IMR-90 (cell line): ENCODE measurements around the gene COLEC11. TPM values are rescaled to one million over a fixed set of nuclear protein-coding genes. Genes with fewer than 3 reads are reported as not detected.
A peak's percentile ranks its signal among the peaks of the same experiment; 100 is the strongest.

Experiments
- ATAC-seq: fragments of 200-7000 bp; cut with Tn5 transposase; 2 replicates; pipeline ENCODE4 v1.9.1; 2020; ENCODE audit warnings: low read depth, mild to moderate bottlenecking, moderate library complexity
- BruUV-seq: library from RNA; stranded (reverse); fragments of 400-500 nt; replicated peaks from 2 replicates; lab custom pipeline; 2021; lab: Mats Ljungman, UMichigan
- CTCF ChIA-PET: fragments of 300-600 bp; formaldehyde crosslinking; extraction: SDS; loops from one replicate; lab custom pipeline; 2021; ENCODE audit warnings: antibody characterized with exemption; lab: Yijun Ruan, JAX
- POLR2A ChIA-PET: fragments of 300-600 bp; sonication (Branson Sonifier 250); formaldehyde crosslinking; loops from one replicate; lab custom pipeline; 2022; ENCODE audit warnings: antibody characterized with exemption; ENCODE audit not compliant: unreplicated experiment; lab: Charles Lee
- DNase-seq: peaks from one replicate; pipeline ENCODE4 v3.0.0; 2013
- H2AFZ ChIP-seq: replicated peaks from 2 replicates; pipeline ENCODE3; 2013; ENCODE audit warnings: low read length, mild to moderate bottlenecking; ENCODE audit not compliant: poor library complexity
- H2AK5ac ChIP-seq: 2 replicates; pipeline ENCODE4 v1.6.1; 2013; ENCODE audit warnings: low read depth, low read length, inconsistent platforms
- H2AK9ac ChIP-seq: replicated peaks from 2 replicates; pipeline ENCODE3; 2013; ENCODE audit warnings: mild to moderate bottlenecking, low read depth, low read length, moderate library complexity; ENCODE audit not compliant: poor library complexity
- H2BK120ac ChIP-seq: 2 replicates; pipeline ENCODE4 v1.6.1; 2013; ENCODE audit warnings: low read depth, low read length, inconsistent platforms
- H2BK15ac ChIP-seq: 3 replicates; pipeline ENCODE4 v1.6.1; 2013; ENCODE audit warnings: low read depth, low read length, inconsistent platforms
- H2BK20ac ChIP-seq: 2 replicates; pipeline ENCODE4 v1.6.1; 2013; ENCODE audit warnings: low read depth, mild to moderate bottlenecking, inconsistent platforms, low read length, moderate library complexity
- H2BK5ac ChIP-seq: 2 replicates; pipeline ENCODE4 v1.6.1; 2013; ENCODE audit warnings: mild to moderate bottlenecking, low read depth, low read length, inconsistent platforms; ENCODE audit not compliant: poor library complexity, severe bottlenecking
- H3K14ac ChIP-seq: replicated peaks from 2 replicates; pipeline ENCODE4 v1.6.1; 2013; ENCODE audit warnings: low read depth, low read length, inconsistent platforms
- H3K18ac ChIP-seq: 2 replicates; pipeline ENCODE4 v1.6.1; 2013; ENCODE audit warnings: low read depth, low read length, control low read depth
- H3K23ac ChIP-seq: 2 replicates; pipeline ENCODE4 v1.6.1; 2013; ENCODE audit warnings: low read depth, low read length, inconsistent platforms
- H3K27ac ChIP-seq: 2 replicates; pipeline ENCODE4 v1.5.1; 2013; ENCODE audit warnings: mild to moderate bottlenecking, control low read depth, low read length; ENCODE audit not compliant: insufficient read depth
- H3K27me3 ChIP-seq: 2 replicates; pipeline ENCODE4 v1.6.1; 2013; ENCODE audit warnings: low read length; ENCODE audit not compliant: control insufficient read depth, insufficient read depth
- H3K36me3 ChIP-seq: 2 replicates; pipeline ENCODE4 v1.6.1; 2013; ENCODE audit warnings: low read length, mixed read lengths; ENCODE audit not compliant: control insufficient read depth, insufficient read depth
- H3K4ac ChIP-seq: 2 replicates; pipeline ENCODE4 v1.6.1; 2013; ENCODE audit warnings: low read depth, low read length, inconsistent platforms
- H3K4me1 ChIP-seq: 2 replicates; pipeline ENCODE4 v1.6.1; 2013; ENCODE audit warnings: low read length, mixed read lengths; ENCODE audit not compliant: control insufficient read depth, insufficient read depth
- H3K4me2 ChIP-seq: 2 replicates; pipeline ENCODE4 v1.6.1; 2013; ENCODE audit warnings: low read depth, mild to moderate bottlenecking, control low read depth, low read length, moderate library complexity
- H3K4me3 ChIP-seq: 2 replicates; pipeline ENCODE4 v1.5.1; 2013; ENCODE audit warnings: low read depth, mild to moderate bottlenecking, control low read depth, low read length, moderate library complexity; ENCODE audit not compliant: insufficient read depth
- H3K56ac ChIP-seq: 2 replicates; pipeline ENCODE4 v1.6.1; 2013; ENCODE audit warnings: low read length, inconsistent platforms; ENCODE audit not compliant: insufficient read depth; ENCODE audit errors: extremely low read depth
- H3K79me1 ChIP-seq, 2 experiments: 2 replicates each; pipeline ENCODE4 v1.6.1; 2013; ENCODE audit warnings: low read length in 2 of 2, inconsistent platforms in 1 of 2, low read depth in 1 of 2
- H3K9ac ChIP-seq: 2 replicates; pipeline ENCODE4 v1.6.1; 2013; ENCODE audit warnings: low read depth, low read length, control low read depth
- H3K9me1 ChIP-seq: 2 replicates; pipeline ENCODE4 v1.6.1; 2013; ENCODE audit warnings: low read length, inconsistent platforms; ENCODE audit not compliant: insufficient read depth
- H3K9me3 ChIP-seq: 2 replicates; pipeline ENCODE4 v1.6.1; 2013; ENCODE audit warnings: low read length; ENCODE audit not compliant: control insufficient read depth, insufficient read depth
- H4K20me1 ChIP-seq: 2 replicates; pipeline ENCODE4 v1.6.1; 2013; ENCODE audit warnings: low read length, inconsistent platforms; ENCODE audit not compliant: insufficient read depth
- H4K5ac ChIP-seq: 2 replicates; pipeline ENCODE4 v1.6.1; 2013; ENCODE audit warnings: mild to moderate bottlenecking, low read depth, low read length, control low read depth
- H4K8ac ChIP-seq, 2 experiments: 2 replicates each; pipeline ENCODE4 v1.6.1; 2013; ENCODE audit warnings: low read depth in 2 of 2, low read length in 2 of 2, control low read depth in 1 of 2, inconsistent platforms in 1 of 2
- H4K91ac ChIP-seq: 2 replicates; pipeline ENCODE4 v1.6.1; 2013; ENCODE audit warnings: low read depth, low read length, inconsistent platforms; ENCODE audit not compliant: insufficient read depth
- BHLHE40 ChIP-seq: fragments of 150-350 bp; IDR thresholded peaks from 2 replicates; pipeline ENCODE4 v1.6.1; 2016; ENCODE audit warnings: mild to moderate bottlenecking, low read depth, low read length
- CEBPB ChIP-seq: IDR thresholded peaks from 2 replicates; pipeline ENCODE4 v1.6.1; 2012; ENCODE audit warnings: low read depth, low read length, improper control_type of control experiment
- FOS ChIP-seq: fragments of 150-350 bp; IDR thresholded peaks from 2 replicates; pipeline ENCODE4 v1.6.1; 2016; ENCODE audit warnings: low read depth, low read length
- MAFK ChIP-seq: IDR thresholded peaks from 2 replicates; pipeline ENCODE4 v1.6.1; 2012; ENCODE audit warnings: low read depth, low read length, improper control_type of control experiment
- MAZ ChIP-seq: IDR thresholded peaks from 2 replicates; pipeline ENCODE4 v1.6.1; 2012; ENCODE audit warnings: low read depth, mild to moderate bottlenecking, low read length, improper control_type of control experiment, moderate library complexity, borderline replicate concordance
- MXI1 ChIP-seq: IDR thresholded peaks from 2 replicates; pipeline ENCODE4 v1.6.1; 2012; ENCODE audit warnings: low read depth, mild to moderate bottlenecking, low read length, moderate library complexity, borderline replicate concordance
- NFE2L2 ChIP-seq: fragments of 150-350 bp; IDR thresholded peaks from 2 replicates; pipeline ENCODE4 v1.6.1; 2016; ENCODE audit warnings: low read depth, mild to moderate bottlenecking, low read length
- POLR2A ChIP-seq: IDR thresholded peaks from 2 replicates; pipeline ENCODE4 v1.6.1; 2012; ENCODE audit warnings: mild to moderate bottlenecking, low read depth, low read length
- RAD21 ChIP-seq: IDR thresholded peaks from 2 replicates; pipeline ENCODE4 v1.6.1; 2012; ENCODE audit warnings: low read length, improper control_type of control experiment
- RCOR1 ChIP-seq: IDR thresholded peaks from 2 replicates; pipeline ENCODE4 v1.6.1; 2012; ENCODE audit warnings: mild to moderate bottlenecking, low read length, improper control_type of control experiment; ENCODE audit not compliant: insufficient replicate concordance
- RFX5 ChIP-seq: IDR thresholded peaks from 2 replicates; pipeline ENCODE4 v1.8.0; 2012; ENCODE audit warnings: low read depth, mild to moderate bottlenecking, low read length, moderate library complexity
- SMC3 ChIP-seq: fragments of 150-350 bp; IDR thresholded peaks from 2 replicates; pipeline ENCODE4 v1.6.1; 2016; ENCODE audit warnings: low read depth, mild to moderate bottlenecking, antibody characterized with exemption, low read length, moderate library complexity
- WGBS, 2 experiments: methylation state at CpG; one replicate each; pipeline versions ENCODE4 v1.1.5 to v1.1.7; 2013; ENCODE audit warnings: missing lambda C conversion rate in 2 of 2; ENCODE audit not compliant: insufficient read length in 1 of 2; ENCODE audit errors: extremely low coverage in 2 of 2; 5-methylcytosine and 5-hydroxymethylcytosine counted together
- dilution Hi-C: fragments of 300-500 bp; cut with HindIII; formaldehyde crosslinking; loops from one replicate; pipeline ENCODE4 v1.14.3; 2018; ENCODE audit warnings: low sequenced_read_pairs; ENCODE audit not compliant: unreplicated experiment
- in situ Hi-C: fragments of 300-500 bp; cut with MboI; formaldehyde crosslinking; loops from 3 replicates; pipeline ENCODE4 v1.14.3; 2019; ENCODE audit warnings: low sequenced_read_pairs, inconsistent platforms, mixed read lengths
- intact Hi-C: fragments of 100-400 bp; cut with micrococcal nuclease; formaldehyde crosslinking; loops from 2 replicates; pipeline ENCODE4 v1.10.0; 2022
- polyA plus RNA-seq, 3 experiments: library from polyadenylated mRNA; depleted of rRNA; stranded (reverse); fragments of >200 nt; gene quantifications; 2 replicates each; pipeline ENCODE4 v1.2.3, GENCODE V29; 2012; ENCODE audit warnings: low replicate concordance in 1 of 3
- total RNA-seq: library from RNA; depleted of rRNA; stranded (reverse); fragments of >200 nt; gene quantifications from 2 replicates; pipeline ENCODE4 v1.2.3, GENCODE V29; 2012
- TF ChIP-seq, protein P1 (sequence below): fragments of 150-350 bp; IDR thresholded peaks from 2 replicates; pipeline ENCODE4 v1.6.1; 2016; ENCODE audit warnings: low read depth, mild to moderate bottlenecking, low read length, moderate library complexity, borderline replicate concordance
- TF ChIP-seq, protein P2 (sequence below): conservative IDR thresholded peaks from 2 replicates; pipeline ENCODE4 v1.5.1; 2012; ENCODE audit warnings: mild to moderate bottlenecking, low read depth, low read length, improper control_type of control experiment

The COLEC11 gene
- total and polyA plus RNA-seq, 2 of the 4 experiments (the other 2 are of a cell fraction): under 0.01 to 0.24 TPM

- peak overlapping the region; percentile 87 for H3K4ac ChIP-seq
- peaks cover 30% of the 10 kb centered on the region for H3K36me3 ChIP-seq
- no peak overlapping the region for H2BK15ac ChIP-seq
- WGBS, 2 experiments: 0% methylated on average over 13 of the region's 54 CpGs; no CpG with 5 or more reads in 1 of the 2 experiments
- H3K9me1 ChIP-seq: peaks cover 3% of the 10 kb centered on the region; the same call in 1 of the 2 replicates
- peaks cover 2% of the 10 kb centered on the region for H3K4me1 ChIP-seq
- H3K79me1 ChIP-seq: peaks cover 12 to 29% of the 10 kb centered on the region in 2 experiments; a peak in 2 of 4 replicates
- no peak overlapping the region for H2BK20ac ChIP-seq
- peak; percentile 38 for ATAC-seq
- in situ Hi-C loops (no loop called here), dilution Hi-C loops (no loop called here), intact Hi-C loops (loop anchor here (1.0 kb wide), 2 partner anchors 17 to 39 kb away; partner anchors contain the start of gene RNASEH1)
- H2AFZ ChIP-seq: peak overlapping the region; percentile 98
- DNase-seq: no peak
- H3K27me3 ChIP-seq: no peaks in the 10 kb centered on the region
- peak overlapping the region; percentile 79 for H2BK5ac ChIP-seq
- peak overlapping the region; percentile 95 for H3K23ac ChIP-seq
- H4K20me1 ChIP-seq: peaks cover 52% of the 10 kb centered on the region
- no peak overlapping the region for H2BK120ac ChIP-seq
- peak overlapping the region; percentile 82 for H3K4me2 ChIP-seq
- peak overlapping the region; percentile 77 for H3K27ac ChIP-seq
- peak overlapping the region; percentile 97 for H3K9ac ChIP-seq
- H2AK9ac ChIP-seq: peak overlapping the region; percentile 99
- no TSS peak for BruUV-seq
- ChIA-PET CTCF (no interaction called here), POLR2A (interaction anchor here (0.9 kb wide), 1 partner anchor 9 kb away, joined by 3 read pairs; no protein-coding TSS in a partner anchor)
- H4K8ac ChIP-seq: peak overlapping the region; percentile 19 to 81
- H3K14ac ChIP-seq: peak overlapping the region; percentile 94
- H3K56ac ChIP-seq: peak overlapping the region; percentile 62
- no peak overlapping the region; the same call in 1 of the 2 replicates for H3K18ac ChIP-seq
- peak overlapping the region; percentile 98 for H3K4me3 ChIP-seq
- H2AK5ac ChIP-seq: peak overlapping the region; percentile 90
- H4K91ac ChIP-seq: peak overlapping the region; percentile 51
- no peaks in the 10 kb centered on the region for H3K9me3 ChIP-seq
- H4K5ac ChIP-seq: peak overlapping the region; percentile 25; the same call in 1 of the 2 replicates
- TF ChIP-seq RFX5 (no peak), SMC3 (no peak), RAD21 (no peak), MXI1 (no peak; the same call in 1 of the 2 replicates), MAZ (no peak), FOS (no peak), MAFK (no peak), NFE2L2 (no peak), CEBPB (no peak), POLR2A (no peak), BHLHE40 (no peak), RCOR1 (no peak)
- TF ChIP-seq, protein P1, sequence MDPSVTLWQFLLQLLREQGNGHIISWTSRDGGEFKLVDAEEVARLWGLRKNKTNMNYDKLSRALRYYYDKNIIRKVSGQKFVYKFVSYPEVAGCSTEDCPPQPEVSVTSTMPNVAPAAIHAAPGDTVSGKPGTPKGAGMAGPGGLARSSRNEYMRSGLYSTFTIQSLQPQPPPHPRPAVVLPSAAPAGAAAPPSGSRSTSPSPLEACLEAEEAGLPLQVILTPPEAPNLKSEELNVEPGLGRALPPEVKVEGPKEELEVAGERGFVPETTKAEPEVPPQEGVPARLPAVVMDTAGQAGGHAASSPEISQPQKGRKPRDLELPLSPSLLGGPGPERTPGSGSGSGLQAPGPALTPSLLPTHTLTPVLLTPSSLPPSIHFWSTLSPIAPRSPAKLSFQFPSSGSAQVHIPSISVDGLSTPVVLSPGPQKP: no peak
- TF ChIP-seq, protein P2, sequence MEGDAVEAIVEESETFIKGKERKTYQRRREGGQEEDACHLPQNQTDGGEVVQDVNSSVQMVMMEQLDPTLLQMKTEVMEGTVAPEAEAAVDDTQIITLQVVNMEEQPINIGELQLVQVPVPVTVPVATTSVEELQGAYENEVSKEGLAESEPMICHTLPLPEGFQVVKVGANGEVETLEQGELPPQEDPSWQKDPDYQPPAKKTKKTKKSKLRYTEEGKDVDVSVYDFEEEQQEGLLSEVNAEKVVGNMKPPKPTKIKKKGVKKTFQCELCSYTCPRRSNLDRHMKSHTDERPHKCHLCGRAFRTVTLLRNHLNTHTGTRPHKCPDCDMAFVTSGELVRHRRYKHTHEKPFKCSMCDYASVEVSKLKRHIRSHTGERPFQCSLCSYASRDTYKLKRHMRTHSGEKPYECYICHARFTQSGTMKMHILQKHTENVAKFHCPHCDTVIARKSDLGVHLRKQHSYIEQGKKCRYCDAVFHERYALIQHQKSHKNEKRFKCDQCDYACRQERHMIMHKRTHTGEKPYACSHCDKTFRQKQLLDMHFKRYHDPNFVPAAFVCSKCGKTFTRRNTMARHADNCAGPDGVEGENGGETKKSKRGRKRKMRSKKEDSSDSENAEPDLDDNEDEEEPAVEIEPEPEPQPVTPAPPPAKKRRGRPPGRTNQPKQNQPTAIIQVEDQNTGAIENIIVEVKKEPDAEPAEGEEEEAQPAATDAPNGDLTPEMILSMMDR: no peak
Measured at GRCh38 chr2:3575534-3576262, 19.2 kb upstream of the COLEC11 start.
